Epithelial cell of proximal tubule (primary cell): ENCODE results near the gene LRRC3C. TPM values are rescaled to one million over a fixed set of nuclear protein-coding genes. Genes with fewer than 3 reads are reported as not detected.

ENCODE experiments used
- DNase-seq: peaks from one replicate; pipeline ENCODE4 v3.0.0-alpha.2; 2011; ENCODE audit warnings: low read depth
- H3K4me3 ChIP-seq: 2 replicates; pipeline ENCODE4 v1.5.1; 2011; ENCODE audit warnings: low read depth, mild to moderate bottlenecking, low read length
- total RNA-seq: library from RNA; depleted of rRNA; stranded (reverse); fragments of >200 nt; gene quantifications from 2 replicates; pipeline ENCODE4 v1.2.3, GENCODE V29; 2015
- TF ChIP-seq, protein P1 (sequence below): conservative IDR thresholded peaks from 2 replicates; pipeline ENCODE4 v1.5.1; 2012; ENCODE audit warnings: low read depth, mild to moderate bottlenecking, low read length

The LRRC3C gene
- total RNA-seq, 1 donor from 2014 or later, result not detected

DNA sequence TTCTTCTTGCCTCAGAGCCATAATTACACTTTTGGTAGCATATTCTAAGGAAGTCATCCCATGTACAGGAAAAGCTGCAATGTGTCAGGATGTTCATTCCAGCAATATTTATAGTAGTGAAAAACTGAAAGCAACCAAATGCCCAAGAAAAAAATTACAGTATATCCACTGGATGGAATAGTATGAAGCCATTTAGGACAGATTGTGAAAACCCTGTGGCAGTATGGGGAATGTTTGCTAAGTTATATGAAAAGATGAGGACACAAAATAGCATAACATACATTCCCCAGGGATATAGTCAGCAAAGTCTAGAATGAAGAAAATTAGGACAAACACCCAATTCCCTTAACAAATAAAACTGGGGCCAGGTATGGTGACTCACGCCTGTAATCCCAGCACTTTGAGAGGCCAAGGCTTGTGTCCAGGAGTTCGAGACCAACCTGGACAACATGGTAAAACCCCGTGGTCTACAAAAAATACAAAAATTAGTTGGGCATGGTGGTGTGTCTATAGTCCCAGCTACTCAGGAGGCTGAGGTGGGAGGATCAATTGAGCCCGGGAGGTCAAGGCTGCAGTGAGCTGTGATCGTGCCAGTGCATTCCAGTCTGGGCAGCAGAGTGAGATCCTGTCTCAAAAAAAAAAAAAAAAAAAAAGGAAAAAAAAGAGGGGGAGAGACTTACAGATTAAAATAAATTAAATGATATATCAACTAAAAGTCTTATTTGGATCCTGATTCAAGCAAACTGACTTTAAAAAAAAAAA lies 2.3 kb downstream of the LRRC3C start:
- TF ChIP-seq, protein P1, sequence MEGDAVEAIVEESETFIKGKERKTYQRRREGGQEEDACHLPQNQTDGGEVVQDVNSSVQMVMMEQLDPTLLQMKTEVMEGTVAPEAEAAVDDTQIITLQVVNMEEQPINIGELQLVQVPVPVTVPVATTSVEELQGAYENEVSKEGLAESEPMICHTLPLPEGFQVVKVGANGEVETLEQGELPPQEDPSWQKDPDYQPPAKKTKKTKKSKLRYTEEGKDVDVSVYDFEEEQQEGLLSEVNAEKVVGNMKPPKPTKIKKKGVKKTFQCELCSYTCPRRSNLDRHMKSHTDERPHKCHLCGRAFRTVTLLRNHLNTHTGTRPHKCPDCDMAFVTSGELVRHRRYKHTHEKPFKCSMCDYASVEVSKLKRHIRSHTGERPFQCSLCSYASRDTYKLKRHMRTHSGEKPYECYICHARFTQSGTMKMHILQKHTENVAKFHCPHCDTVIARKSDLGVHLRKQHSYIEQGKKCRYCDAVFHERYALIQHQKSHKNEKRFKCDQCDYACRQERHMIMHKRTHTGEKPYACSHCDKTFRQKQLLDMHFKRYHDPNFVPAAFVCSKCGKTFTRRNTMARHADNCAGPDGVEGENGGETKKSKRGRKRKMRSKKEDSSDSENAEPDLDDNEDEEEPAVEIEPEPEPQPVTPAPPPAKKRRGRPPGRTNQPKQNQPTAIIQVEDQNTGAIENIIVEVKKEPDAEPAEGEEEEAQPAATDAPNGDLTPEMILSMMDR, result no peak
- no peak overlapping the region for H3K4me3 ChIP-seq
- DNase-seq, result no peak

- TF ChIP-seq, protein P1, result no peak
- DNase-seq, result no peak
Measured at GRCh38 chr17:39933912-39934311, 6.4 kb downstream of the LRRC3C start.

DNA sequence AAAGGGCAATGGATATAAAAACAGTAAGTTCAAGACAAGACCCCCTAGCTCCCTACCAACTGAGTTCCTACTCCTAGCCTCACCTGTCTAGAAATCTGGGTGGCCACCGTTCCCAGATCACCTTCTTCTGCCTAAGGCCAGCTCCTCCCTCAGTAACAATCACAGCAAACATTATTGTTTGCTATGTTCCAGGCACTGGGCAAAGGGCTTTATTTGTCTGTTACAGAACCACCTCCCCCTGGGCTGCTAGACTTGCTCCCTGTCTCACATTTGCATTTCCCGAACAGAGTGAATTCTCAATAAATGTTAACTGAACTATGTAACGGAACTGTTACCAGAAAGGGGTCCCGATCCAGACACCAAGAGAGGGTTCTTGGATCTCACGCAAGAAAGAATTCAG lies 6.8 kb downstream of the LRRC3C start:
- no peak for DNase-seq
- no peak overlapping the region for H3K4me3 ChIP-seq
- TF ChIP-seq, protein P1, result no peak

More at GRCh38 chr17:39933912-39934311, 6.4 kb downstream of the LRRC3C start:
- H3K4me3 ChIP-seq, result no peak overlapping the region

DNA sequence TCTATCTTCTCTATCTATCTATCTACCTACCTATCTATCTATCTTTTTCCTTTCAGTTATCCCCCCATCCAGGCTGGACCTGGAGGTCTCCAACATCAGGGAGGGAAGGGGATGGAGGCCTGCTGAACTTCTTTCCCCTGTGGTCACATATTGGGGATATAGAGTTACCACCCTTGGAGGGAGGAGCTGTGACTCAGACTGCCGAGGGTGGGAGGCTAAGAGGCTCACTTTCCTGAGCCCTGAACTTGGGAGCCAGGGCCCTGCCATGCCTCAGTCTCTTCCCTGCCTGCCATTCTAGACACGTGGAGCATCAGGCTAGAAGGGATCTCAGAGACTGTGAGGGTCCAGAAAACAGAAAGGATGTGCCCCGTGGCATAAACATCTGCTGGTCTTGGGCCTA lies 8.4 kb downstream of the LRRC3C start:
- TF ChIP-seq, protein P1, result no peak
- H3K4me3 ChIP-seq, result no peak overlapping the region
- no peak for DNase-seq

DNA sequence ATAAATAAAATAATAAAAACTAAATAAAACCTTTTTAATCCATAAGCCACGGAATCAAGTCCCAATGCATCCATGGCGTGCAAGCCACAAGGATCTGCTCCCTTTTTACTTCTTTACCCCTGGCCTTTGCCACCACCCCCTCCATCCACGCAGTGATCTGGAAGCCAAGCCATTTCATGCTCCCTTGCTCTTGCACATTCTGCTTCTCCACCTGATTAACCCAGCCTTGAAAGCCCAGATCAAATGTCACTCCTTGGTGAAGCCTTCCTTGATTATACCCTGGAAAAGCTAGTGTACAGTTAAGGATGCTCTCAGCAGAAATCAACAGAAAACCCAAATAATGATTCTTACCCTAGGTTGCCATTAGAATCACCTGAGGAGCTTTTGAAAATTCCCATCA lies 9.9 kb downstream of the LRRC3C start:
- TF ChIP-seq, protein P1, result no peak
- no peak for DNase-seq
- no peak overlapping the region for H3K4me3 ChIP-seq

DNA sequence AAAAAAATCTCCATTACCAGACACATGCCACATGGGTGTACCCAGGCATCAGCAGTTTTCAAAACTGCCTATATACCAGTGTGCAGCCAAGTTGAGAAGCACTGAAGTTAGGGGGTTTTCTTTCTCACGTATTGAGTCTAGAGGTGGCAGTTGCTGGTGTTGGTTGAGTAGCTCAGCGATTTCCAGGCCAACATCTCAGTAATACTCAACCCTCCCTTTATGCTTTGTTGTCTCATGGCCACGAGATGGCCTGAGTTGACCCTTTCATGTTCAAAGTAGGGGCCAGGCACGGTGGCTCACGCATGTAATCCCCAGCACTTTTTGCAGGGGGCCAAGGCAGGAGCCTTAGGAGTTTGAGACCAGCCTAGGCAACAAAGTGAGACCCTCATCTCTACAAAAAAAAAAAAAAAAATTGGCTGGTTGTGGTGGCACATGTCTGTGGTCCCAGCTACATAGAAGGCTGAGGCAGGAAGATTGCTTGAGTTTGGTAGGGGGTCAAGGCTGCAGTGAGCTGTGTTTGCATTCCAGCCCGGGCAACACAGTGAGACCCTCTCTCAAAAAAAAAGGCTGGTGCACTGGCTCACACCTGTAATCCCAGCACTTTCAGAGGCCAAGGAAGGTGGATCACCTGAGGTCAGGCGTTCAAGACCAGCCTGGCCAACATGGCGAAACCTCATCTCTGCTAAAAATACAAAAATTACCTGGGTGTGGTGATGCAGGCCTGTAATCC lies 10.8 kb downstream of the LRRC3C start:
- TF ChIP-seq, protein P1, result no peak
- no peak for DNase-seq
- no peak overlapping the region for H3K4me3 ChIP-seq
